GM21367 (cell line): ENCODE measurements around the gene LRP10.
"Not testable (repeated sequence)": the region's sequence is repeated elsewhere in the genome, so short reads cannot be mapped to it uniquely, and the experiment has no call there.

Source experiments
- ATAC-seq: cut with Tn5 transposase; IDR thresholded peaks from one replicate; pipeline ENCODE4 v1.9.1; 2021; ENCODE audit not compliant: unreplicated experiment

The LRP10 gene

DNA sequence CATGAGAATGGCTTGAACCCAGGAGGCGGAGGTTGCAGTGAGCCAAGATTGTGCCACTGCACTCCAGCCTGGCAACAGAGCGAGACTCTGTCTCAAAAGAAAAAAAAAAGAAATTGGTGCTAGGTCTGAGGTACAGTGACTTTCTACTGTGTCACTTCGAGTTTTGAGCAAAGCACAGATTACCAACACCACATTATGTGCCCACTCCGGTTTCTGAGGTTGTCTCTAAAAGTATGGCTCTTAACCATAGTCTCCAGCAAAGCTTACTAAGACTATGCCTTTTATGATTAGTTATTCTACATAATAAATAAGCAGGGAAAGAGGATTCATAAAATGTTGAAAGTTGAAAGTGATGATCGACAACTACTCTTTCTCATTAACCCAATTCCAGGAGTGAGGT lies 39.4 kb downstream of the LRP10 start:
- ATAC-seq: no peak

DNA sequence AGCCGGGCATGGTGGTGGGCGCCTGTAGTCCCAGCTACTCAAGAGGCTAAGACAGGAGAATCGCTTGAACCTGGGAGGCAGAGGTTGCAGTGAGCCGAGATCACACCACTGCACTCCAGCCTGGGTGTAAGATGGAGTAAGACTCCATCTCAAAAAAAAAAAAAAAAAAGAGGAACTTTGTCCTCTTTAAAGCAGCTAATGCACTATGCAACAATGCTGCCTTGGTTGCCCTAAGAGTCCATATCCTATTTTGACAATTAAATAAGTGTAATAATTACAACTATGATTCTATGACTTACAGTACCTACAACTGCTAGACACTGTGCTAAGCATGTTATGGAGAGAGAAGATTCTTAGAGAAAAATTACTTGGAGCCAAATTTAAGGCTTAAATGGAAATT lies 43.3 kb downstream of the LRP10 start:
- ATAC-seq: not testable (repeated sequence)

DNA sequence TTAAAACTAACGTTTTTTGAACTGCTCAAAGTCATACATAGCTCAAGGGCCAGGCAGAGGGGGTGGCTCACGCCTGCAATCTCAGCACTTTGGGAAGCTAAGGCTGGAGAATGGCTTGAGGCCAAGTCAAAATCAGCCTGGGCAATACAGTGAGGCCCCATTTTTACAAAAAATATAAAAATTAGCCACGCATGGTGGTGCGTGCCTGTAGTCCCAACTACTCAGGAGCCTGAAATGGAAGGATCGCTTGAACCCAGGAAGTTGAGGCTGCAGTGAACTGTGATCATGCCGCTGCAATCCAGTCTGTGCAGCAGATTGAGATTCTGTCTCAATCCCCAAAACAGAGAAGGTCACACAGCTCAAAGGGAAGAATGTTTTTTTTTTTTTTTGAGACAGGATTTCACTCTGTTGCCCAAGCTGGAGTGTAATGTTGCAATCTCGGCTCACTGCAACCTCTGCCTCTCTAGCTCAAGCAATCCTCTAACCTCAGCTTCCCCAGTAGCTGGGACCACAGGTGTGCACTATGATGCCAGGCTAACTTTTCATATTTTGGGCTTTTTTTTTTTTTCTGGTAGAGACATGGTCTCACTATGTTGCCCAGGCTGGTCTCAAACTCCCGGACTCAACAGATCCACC lies 44.5 kb downstream of the LRP10 start:
- no peak for ATAC-seq

DNA sequence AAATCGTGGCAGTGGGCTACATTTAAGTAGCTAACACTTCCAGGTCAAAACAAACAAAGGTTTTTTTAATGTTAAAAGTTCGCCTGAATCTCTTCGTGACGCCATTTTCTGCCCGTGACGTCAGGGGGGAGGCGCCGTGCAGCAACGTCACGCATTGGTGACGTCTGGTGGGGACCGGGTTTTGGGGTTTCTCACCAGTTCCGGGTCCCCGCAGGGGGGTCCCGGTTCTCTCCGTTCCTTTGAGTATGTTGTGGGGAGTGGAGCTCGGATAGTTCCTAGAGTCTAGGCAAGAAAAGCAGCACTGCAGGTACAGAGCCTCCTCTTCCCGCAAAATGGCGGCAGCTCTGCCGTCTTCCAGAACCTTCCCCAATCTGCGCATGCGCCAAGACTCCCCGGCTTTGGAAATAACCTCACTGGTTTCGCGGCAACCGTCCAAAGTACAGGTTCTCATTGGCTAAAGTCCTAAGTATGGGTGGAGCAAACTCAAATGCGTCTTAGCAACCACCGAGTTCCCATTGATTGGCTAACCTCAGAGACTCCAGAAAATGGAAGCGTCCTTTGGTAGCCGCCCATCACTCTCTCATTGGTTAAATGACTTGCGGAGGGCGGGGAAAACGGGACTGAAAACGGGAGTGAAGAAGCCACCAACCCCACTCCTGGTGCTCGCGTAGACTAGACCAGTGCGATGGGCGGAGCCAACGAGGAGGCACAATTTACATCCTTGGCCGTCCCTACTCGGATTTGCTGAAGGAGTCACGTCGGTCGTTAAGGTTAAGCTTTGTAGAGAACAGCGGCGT lies 47.5 kb downstream of the LRP10 start, which contains the start of gene RBM23:
TSS of gene RBM23 (minus strand) at position 346 of the 797 bp plus-strand sequence.
- ATAC-seq: peak; percentile 84

DNA sequence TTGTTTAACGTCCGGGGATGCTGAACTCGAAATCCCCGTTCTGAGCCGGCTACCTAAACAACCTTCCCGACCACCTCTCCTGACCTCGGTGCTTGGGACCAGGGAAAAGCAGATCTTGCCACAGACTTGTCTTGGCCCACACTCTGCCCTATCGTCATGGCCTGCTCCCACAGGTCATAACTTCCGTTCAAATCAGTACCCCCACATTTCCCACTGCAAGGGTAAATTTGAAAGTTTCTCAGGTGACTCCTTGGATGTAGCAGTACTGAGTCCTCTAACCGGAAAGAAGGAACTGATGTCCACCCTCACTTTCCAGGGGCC lies 48.0 kb downstream of the LRP10 start:
- ATAC-seq: peak; percentile 5

DNA sequence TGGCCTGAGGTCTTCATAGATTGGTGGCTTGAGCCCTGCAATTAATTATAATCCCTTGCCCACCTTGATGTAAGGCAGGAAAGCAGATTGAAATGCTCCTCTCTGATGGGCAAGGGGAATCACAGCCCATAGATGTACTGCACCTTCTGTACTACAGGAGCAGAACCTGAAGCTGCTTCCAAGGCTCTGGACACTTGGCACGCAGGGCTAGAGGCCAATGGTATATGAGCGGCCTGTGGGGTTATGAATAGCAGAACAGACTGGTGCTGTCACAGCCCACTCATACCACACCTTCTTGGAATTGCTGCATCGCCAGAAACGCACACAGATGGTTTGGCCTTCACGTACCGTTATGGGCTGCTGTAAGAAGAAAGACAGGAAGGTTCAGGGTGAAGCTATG lies 49.2 kb downstream of the LRP10 start:
- ATAC-seq: no peak

DNA sequence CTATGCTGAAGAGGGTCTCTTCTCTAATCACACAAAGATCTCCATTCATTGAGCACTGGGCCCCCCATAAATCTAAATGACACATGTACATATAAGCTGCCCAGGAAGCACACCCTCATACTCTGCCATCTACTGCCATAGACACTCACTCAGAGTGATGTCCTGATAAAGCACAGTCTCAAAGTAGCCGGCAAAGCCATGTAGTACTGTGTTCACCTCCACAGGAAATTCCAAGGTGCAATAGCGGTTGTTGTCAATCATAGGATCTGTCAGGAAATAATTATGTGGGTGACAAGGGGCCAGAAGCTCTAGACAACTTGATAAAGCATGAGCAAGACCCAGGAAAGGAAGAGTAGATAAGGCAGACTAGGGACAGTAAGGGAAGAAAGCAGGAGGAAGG lies 50.8 kb downstream of the LRP10 start:
- ATAC-seq: no peak

DNA sequence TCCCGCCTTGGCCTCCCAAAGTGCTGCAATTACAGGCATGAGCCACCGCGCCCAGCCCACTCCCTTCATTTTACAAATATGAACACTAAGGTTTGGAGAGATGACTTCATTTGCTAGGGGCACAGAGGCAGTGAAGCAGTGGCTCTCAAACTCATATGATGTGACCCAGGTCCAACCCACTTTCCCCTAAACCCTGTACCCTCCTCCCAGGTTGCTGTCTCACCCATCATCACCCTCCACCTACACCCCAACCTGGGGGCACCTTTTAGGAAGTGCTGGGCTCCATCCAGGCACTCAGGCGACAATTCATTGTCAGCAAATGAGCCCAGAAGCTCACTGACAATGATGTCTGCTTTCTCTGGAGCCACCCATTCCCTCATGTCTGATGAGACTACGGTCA lies 52.2 kb downstream of the LRP10 start:
- ATAC-seq: no peak

DNA sequence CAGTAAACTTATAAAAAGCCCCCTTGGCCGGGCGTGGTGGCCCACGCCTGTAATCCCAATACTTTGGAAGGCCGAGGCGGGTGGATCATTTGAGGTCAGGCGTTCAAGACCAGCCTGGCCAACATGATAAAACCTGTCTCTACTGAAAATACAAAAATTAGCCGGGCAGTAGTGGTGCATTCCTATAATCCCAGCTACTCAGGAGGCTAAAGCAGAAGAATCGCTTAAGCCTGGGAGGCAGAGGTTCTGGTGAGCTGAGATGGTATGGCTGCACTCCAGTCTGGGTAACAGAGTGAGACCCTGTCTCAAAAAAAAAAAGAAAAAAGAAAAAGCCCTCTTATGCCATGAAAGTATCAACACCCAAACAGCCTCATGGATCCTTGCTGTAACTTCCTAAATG lies 54.0 kb downstream of the LRP10 start:
- no peak for ATAC-seq

DNA sequence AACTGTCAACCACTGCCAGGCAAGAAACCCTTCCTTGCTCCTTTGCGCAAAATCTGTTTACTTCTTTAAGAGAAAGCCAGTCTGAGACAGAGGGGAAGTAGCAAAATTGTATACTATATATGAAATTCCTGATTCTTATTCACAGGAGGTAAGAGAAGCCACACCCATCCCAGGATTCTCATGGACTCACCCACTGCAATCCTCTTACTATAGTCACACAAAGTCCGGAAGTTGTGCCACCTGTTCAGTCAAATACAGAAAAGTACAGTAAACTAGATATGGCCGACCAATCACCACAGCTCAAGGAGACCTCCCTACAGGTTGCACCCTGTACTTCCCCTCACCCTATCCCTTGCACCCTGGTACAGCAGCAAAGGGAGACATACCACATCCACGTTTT lies 54.8 kb downstream of the LRP10 start:
- no peak for ATAC-seq

DNA sequence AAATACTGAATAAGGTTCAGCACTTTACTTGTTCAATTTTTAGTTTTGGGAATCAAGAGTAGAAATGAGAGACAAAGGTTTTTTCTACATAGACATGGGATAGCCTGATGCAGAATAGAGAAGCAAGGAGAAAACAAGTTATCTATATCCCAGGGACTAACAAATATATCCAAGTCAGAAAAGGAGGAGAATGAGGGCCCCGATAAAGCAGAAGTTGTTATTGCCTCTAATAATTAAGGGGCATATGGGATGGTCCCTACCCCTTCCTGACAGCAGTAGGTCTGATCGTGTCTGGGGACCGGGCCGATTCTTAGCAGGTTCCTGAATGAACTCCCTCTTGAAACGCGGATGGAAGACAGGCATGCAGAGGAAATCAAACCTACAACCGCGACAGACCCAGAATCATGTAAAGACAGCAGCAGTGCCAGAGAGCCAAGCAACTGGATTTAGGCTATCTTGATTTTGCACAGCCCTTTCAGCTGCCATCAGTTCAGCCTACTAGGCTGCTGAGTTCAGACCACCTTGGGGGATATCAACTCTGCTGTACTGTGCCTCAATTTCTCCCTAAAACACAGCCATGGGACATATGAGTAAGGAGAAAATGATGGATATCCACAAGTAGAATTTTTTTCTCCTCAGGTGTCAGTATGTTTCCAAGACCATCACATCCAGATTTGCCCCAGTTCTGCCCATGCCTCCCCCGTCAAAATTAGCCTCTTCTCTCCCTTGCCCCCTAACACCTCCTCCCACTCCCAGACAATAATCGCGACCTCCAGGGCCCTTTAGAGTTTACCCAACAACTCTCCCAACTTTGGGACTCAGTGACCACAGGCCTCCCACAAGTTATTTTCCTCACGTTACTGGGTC lies 56.9 kb downstream of the LRP10 start:
- no peak for ATAC-seq

DNA sequence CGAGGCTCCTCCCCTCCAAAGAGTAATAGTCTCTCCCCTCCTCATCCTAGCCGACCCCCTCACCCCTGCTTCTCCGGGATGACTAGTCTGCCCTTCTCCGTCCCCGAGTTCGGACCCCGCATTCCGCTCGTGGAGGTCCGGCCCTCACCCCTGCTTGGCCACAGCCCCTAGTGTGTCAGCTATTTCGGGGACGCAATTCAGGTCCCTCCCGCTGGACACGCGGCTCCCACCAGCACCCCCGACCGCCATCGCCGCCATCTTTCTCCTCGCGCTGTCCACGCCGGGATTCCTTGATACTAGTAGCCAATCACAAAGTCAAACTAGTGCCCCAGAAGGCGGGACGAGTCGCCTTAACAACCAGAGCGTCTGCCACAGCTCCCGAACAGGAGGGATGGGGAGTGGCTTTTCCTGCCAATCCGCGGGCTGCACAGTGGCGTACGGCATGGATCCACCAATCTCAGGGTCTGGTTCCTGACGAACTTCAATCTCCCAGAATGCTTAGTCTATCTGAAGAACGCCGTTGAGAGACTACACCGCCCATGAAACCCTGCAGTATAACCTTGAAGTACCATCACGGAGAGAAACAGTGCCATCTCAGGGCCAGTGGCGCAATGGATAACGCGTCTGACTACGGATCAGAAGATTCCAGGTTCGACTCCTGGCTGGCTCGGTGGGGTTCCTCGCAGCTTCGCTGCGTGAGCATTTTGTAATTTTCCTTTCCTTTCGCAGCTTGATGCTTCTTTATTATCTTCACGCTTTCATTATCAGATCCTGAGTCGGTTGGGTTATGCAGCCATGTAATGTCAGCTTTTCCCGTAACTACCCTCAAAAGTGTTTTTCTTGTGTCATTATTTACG lies 57.8 kb downstream of the LRP10 start, which contains the start of gene PRMT5:
TSS of gene PRMT5 (minus strand) at position 273 of the 857 bp plus-strand sequence. CDS start at position 258, 15 bp downstream.
- peak; percentile 84 for ATAC-seq

DNA sequence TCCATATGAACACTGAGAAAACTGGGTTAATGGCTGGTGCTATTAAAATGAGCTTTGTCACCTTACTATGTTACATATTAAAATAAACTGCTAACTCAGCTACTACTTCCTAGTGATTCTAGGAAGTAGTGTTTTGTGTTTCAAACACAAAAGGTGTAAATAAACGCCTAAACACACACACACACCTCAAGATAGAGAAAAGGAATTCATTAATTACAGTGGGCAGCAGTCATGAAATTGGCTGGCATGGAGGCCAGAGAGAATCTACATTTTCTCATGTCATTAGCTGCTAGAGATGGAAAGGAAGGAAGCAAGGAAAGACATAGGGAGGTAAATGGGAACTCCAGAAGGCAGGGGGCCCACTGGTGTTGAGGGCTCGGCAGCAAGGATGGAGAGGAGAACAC lies 58.4 kb downstream of the LRP10 start:
- ATAC-seq: no peak
